GM21423 (cell line): ENCODE data around the gene MYPOP.

Experiments used
- ATAC-seq: cut with Tn5 transposase; IDR thresholded peaks from one replicate; pipeline ENCODE4 v1.9.1; 2021; ENCODE audit warnings: mild to moderate bottlenecking, moderate library complexity; ENCODE audit not compliant: unreplicated experiment

Gene MYPOP

DNA sequence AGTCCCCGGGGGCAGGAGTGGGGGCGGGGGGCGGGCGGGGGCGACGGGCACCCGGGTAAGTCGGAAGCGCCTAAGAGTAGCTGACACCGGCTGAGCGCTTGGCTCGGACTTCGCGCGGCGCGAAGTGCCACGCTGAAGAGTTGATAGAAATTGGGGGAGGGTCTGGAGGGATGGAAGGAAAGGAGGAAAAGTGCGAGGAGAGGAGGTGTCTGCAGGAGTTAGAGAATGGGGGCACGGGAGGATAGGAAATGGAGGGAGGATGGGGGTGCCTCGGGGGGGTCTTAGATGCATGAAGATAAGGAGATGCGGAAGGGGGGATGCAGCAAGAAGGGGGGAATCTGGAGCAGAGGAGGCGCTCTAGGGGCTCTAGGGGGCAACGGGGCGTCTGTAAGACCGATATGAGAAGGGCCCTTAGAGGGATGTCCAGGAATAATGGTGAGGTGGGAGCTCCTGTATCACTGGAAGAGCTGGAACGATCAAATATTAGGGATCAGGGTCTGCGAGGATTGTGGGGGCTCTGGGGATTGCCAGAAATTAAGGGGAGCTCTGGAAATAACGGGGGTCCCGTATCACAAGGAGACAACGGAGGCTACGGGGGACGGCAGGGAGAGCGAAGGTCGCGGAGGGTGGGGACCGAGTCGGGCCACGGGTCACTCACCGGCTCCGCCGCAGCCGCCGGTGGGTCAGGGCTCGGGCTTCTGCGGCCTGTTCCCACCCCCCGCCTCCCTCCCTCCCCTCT, at the start of gene MYPOP:
MYPOP (minus strand) TSS at position 702 of the 739 bp plus-strand sequence. CDS start 840 bp downstream, outside the sequence.
- no peak for ATAC-seq

DNA sequence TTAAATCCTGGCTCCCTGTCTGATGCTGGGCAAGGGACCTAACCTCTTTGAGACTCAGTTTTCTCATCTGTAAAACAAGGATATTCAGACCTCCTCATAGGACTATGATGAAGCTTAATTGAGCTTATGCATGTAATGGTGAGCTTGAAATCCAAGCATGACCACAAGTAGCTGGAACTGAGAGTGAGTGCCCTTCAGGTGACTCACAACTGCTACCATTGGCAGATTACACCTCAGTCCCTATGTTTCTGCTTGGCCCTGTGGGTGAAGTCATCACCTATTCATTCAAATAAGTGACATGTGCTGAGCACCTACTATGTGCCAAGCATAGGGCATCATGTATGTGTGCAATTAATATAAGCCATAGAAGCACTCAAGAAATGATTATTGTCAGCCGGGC, 45.5 kb upstream of the MYPOP start:
- no peak for ATAC-seq

- ATAC-seq, result no peak
These were observed 38.0 kb upstream of the MYPOP start for GRCh38 chr19:45940515-45940805.

DNA sequence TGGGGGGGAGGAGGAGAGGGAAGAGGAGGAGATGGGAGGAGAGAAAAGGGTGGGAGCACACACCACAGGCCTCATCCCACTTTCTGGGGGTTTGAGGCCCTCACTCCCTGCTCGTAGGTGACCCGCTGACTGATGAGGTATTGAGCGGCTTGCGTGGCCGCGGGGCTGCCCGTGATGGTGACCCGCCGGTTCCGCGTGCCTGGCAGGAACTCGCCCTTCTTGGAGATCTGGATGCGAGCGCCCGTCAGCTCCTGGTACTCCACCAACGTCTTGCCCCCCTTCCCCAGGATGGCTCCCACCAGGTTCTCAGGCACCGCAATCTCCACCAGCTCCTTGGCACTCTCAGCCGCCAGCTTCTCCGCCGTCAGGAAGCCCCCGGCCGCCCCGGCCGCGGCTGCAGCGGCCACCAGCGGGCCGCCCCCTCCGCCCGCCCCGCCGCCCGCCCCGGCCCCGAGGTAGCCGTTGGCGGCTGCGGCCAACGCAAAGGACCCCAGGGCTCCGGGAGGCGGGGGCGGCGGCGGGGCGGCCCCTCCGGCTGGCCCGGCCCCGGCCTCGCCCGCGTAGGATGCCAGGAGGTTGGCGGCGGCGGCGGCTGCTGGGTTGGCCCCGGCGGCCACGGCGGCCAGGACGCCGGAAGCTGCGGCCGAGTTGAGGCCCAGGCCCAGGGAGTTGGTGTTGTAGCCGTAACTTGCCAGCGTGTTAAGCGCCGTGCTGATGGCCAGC, 37.5 kb upstream of the MYPOP start:
- ATAC-seq, result no peak

GRCh38 chr19:45938733-45939319, 36.4 kb upstream of the MYPOP start:
- ATAC-seq, result no peak

- ATAC-seq, result no peak
These were observed 32.9 kb upstream of the MYPOP start for GRCh38 chr19:45935267-45935666.

- ATAC-seq, result no peak
These were observed 32.3 kb upstream of the MYPOP start for GRCh38 chr19:45934551-45935230.

GRCh38 chr19:45933759-45934158, 31.3 kb upstream of the MYPOP start:
- ATAC-seq, result no peak

- no peak for ATAC-seq
These were observed 28.6 kb upstream of the MYPOP start for GRCh38 chr19:45931055-45931454.

DNA sequence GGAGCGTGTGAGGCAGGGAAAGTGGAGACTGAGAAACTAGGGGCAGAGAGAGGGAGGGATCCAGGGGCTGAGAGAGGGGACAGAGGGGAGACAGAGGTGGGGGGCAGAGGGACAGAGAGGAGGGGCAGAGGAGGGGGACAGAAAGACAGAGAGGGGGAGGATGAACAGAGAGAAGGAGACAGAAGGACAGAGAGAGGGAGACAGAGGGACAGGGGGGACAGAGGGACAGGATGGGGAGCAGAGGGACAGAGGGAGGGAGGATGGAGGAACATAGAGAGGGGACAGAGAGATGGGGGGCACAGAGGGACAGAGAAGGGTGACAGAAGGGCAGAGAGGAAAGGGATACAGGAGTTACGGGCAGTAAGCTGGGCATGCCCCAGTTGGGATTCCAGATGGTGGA, 26.8 kb upstream of the MYPOP start:
- ATAC-seq, result no peak

DNA sequence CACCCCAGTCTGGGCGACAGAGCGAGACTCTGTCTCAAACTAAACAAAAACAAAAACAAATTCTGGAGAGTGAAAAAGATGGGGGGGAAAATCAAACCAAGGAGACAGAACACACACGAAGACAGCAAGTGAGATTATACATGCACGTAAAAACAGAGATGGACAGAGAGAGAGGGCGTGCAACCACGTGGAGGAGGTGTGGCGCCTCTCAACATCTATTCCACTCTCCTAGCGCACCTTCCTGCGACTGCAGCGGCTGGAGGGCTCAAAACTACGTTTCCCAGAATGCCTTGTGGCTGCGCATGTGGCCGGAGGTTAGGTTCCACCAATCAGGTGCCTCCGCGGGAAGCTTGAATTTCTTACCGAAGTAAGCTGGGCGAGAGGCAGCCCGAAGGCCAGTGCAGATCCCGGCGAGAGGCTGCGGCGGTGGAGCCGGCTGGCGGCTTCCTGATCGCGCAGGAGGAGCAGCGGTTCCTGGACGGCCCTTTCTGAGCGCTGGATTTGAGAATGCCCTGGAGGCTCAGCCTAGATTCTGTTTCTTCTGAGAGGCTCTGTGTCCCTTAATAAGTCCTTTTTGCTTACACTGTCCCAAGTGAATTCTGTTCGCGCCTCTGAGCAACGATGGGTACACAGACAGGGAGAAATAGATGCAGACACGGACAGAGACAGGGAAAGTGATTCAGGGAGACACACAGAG, 25.3 kb upstream of the MYPOP start:
- peak; percentile 81 for ATAC-seq

DNA sequence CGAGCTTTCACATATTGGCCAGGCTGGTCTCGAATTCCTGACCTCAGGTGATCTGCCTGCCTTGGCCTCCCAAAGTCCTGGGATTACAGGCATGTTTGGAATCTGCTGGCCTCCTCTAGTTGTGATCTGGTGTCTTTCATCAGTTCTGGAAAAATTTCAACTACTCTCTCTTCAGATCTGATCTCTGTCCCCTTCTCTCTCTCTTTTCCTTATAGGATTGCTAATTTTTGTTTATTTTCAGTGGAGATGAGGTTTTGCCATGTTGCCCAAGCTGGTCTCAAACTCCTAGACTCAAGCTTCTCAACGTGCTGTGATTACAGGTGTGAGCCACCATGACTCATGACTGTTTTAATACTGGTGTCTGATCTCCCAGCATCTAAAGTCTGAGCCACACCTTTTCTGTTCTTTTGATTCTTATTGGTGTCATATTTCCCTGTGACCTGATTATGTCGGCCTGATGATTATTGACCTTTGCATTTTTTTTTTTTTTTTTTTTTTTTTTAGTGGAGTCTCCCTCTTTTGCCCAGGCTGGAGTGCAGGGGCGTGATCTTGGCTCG, 22.6 kb upstream of the MYPOP start:
- ATAC-seq, result no peak

- ATAC-seq, result no peak
These were observed 19.9 kb upstream of the MYPOP start for GRCh38 chr19:45922281-45922680.

GRCh38 chr19:45920458-45920857, 18.0 kb upstream of the MYPOP start:
- ATAC-seq, result no peak

- no peak for ATAC-seq
These were observed 17.3 kb upstream of the MYPOP start for GRCh38 chr19:45919678-45920077.

DNA sequence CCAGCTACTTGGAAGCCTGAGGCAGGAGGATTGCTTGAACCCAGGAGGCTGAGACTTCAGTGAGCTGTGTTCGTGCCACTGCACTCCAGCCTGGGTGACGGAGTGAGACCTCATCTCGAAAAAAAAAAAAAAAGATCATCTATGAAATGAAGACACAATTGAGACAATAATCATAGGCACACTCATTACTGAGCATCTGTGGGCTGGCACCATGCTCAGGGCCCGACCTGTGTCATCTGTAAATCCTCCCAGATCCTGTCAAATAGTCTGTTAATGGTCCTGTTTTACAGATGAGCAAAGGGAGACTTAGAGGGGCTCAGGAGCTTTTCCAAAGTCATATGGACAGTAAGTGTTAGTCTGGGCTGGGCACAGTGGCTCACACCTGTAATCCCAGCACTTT, 16.3 kb upstream of the MYPOP start:
- ATAC-seq, result no peak

- ATAC-seq, result no peak
These were observed 15.1 kb upstream of the MYPOP start for GRCh38 chr19:45917421-45918091.

GRCh38 chr19:45913874-45914830, 11.7 kb upstream of the MYPOP start, which contains the start of gene NANOS2:
Gene NANOS2, minus strand, starts transcription at chr19:45914778. Its CDS starts 85 bp downstream, at chr19:45914693.
- ATAC-seq, result no peak

- no peak for ATAC-seq
These were observed 8.9 kb upstream of the MYPOP start for GRCh38 chr19:45911291-45911690.
